Activated CD4-positive, alpha-beta T cell treated with anti-CD3 and anti-CD28 coated beads for 36 hours (primary cell): ENCODE results near the gene BRD7. TPM values are rescaled to one million over a fixed set of nuclear protein-coding genes. Genes with fewer than 3 reads are reported as not detected.

Experiments used
- ATAC-seq: fragments of 200-7000 bp; cut with Tn5 transposase; one replicate; pipeline ENCODE4 v1.10.0; 2021; ENCODE audit warnings: mild to moderate bottlenecking, moderate library complexity
- CTCF ChIA-PET: fragments of 350-600 bp; sonication (Branson Sonifier 250); formaldehyde crosslinking; loops from one replicate; lab custom pipeline; 2021; ENCODE audit warnings: antibody characterized with exemption; lab: Charles Lee
- POLR2A ChIA-PET: fragments of 350-600 bp; sonication (Branson Sonifier 250); formaldehyde crosslinking; loops from one replicate; lab custom pipeline; 2021; ENCODE audit warnings: antibody characterized with exemption, inconsistent platforms; lab: Charles Lee
- DNase-seq: peaks from one replicate; pipeline ENCODE4 v3.0.0-alpha.2; 2020
- H3K27ac Mint-ChIP-seq: one replicate; pipeline ENCODE4 v1.8.0; 2021; ENCODE audit warnings: mixed read lengths
- H3K27me3 Mint-ChIP-seq: one replicate; pipeline ENCODE4 v1.8.0; 2021; ENCODE audit warnings: mixed read lengths
- H3K36me3 Mint-ChIP-seq: one replicate; pipeline ENCODE4 v1.8.0; 2021; ENCODE audit warnings: low read depth, mixed read lengths
- H3K4me1 Mint-ChIP-seq: one replicate; pipeline ENCODE4 v1.8.0; 2021; ENCODE audit warnings: mixed read lengths
- H3K4me3 Mint-ChIP-seq: one replicate; pipeline ENCODE4 v1.8.0; 2021; ENCODE audit warnings: mild to moderate bottlenecking, moderate library complexity, mixed read lengths
- H3K9me3 Mint-ChIP-seq: one replicate; pipeline ENCODE4 v1.8.0; 2021; ENCODE audit warnings: low read depth, mixed read lengths
- intact Hi-C, 2 experiments: fragments of 100-400 bp; cut with DNase I in 1 of 2; cut with micrococcal nuclease in 1 of 2; formaldehyde crosslinking; loops; one replicate each; pipeline versions ENCODE4 v1.14.2 to v1.15.1; 2022 to 2024; cut with DNase I, micrococcal nuclease
- total RNA-seq, 2 experiments: library from RNA; stranded (reverse); gene quantifications; one replicate each; pipeline ENCODE4 v1.2.3, GENCODE V29; 2021

Gene BRD7
- total RNA-seq, 2 experiments from 2014 or later: 87.7 to 104 TPM

- CTCF ChIA-PET: interaction anchor here (0.6 to 1.3 kb wide), 3 partner anchors 13 to 60 kb away, joined by 3 to 8 read pairs (median 4); no protein-coding TSS in a partner anchor
- H3K4me3 Mint-ChIP-seq: no peak overlapping the region
Measured at GRCh38 chr16:50293994-50294855, 74.6 kb downstream of the BRD7 start.

GRCh38 chr16:50293041-50293783, 75.6 kb downstream of the BRD7 start:
- Mint-ChIP-seq H3K27ac (peak overlapping the region; percentile 37), H3K4me1 (peaks cover 3% of the 10 kb centered on the region), H3K4me3 (no peak overlapping the region), H3K36me3 (peaks cover 31% of the 10 kb centered on the region), H3K9me3 (no peaks in the 10 kb centered on the region), H3K27me3 (no peaks in the 10 kb centered on the region)
- CTCF ChIA-PET: interaction anchor here (1.3 kb wide), 1 partner anchor 12 kb away, joined by 3 read pairs; no protein-coding TSS in a partner anchor
- POLR2A ChIA-PET: no interaction called here
- intact Hi-C loops: no loop called here
- DNase-seq (no peak), ATAC-seq (no peak)

More at GRCh38 chr16:50293994-50294855, 74.6 kb downstream of the BRD7 start:
- no peak for ATAC-seq
- no peak for DNase-seq
- POLR2A ChIA-PET: interaction anchor here (0.5 kb wide), 1 partner anchor 118 kb away, joined by 3 read pairs; no protein-coding TSS in a partner anchor
- intact Hi-C loops: no loop called here
- H3K9me3 Mint-ChIP-seq: no peaks in the 10 kb centered on the region
- peaks cover 23% of the 10 kb centered on the region for H3K36me3 Mint-ChIP-seq
- H3K4me1 Mint-ChIP-seq: no peaks in the 10 kb centered on the region
- no peaks in the 10 kb centered on the region for H3K27me3 Mint-ChIP-seq
- no peak overlapping the region for H3K27ac Mint-ChIP-seq

GRCh38 chr16:50292566-50292948, 76.2 kb downstream of the BRD7 start:
- ChIA-PET CTCF (no interaction called here), POLR2A (no interaction called here)
- intact Hi-C loops: no loop called here
- Mint-ChIP-seq H3K4me1 (peaks cover 3% of the 10 kb centered on the region), H3K27ac (peak overlapping the region; percentile 37), H3K36me3 (peaks cover 34% of the 10 kb centered on the region), H3K27me3 (no peaks in the 10 kb centered on the region), H3K9me3 (no peaks in the 10 kb centered on the region), H3K4me3 (no peak overlapping the region)
- ATAC-seq: no peak
- no peak for DNase-seq

- CTCF ChIA-PET: no interaction called here
- peaks cover 36% of the 10 kb centered on the region for H3K36me3 Mint-ChIP-seq
- no peak for ATAC-seq
- no peak overlapping the region for H3K4me3 Mint-ChIP-seq
- intact Hi-C loops: no loop called here
- H3K27me3 Mint-ChIP-seq: no peaks in the 10 kb centered on the region
- H3K9me3 Mint-ChIP-seq: no peaks in the 10 kb centered on the region
- H3K27ac Mint-ChIP-seq: no peak overlapping the region
- POLR2A ChIA-PET: no interaction called here
- DNase-seq: no peak
- H3K4me1 Mint-ChIP-seq: peaks cover 3% of the 10 kb centered on the region
Measured at GRCh38 chr16:50291719-50292565, 76.8 kb downstream of the BRD7 start.

GRCh38 chr16:50290856-50291255, 77.9 kb downstream of the BRD7 start:
- no peak for DNase-seq
- ChIA-PET POLR2A (interaction anchor here (1.0 kb wide), 1 partner anchor 13 kb away, joined by 3 read pairs; no protein-coding TSS in a partner anchor), CTCF (interaction anchor here (0.8 kb wide), 1 partner anchor 67 kb away, joined by 3 read pairs; no protein-coding TSS in a partner anchor)
- no peaks in the 10 kb centered on the region for H3K9me3 Mint-ChIP-seq
- peaks cover 41% of the 10 kb centered on the region for H3K36me3 Mint-ChIP-seq
- peaks cover 7% of the 10 kb centered on the region for H3K4me1 Mint-ChIP-seq
- intact Hi-C loops: no loop called here
- no peak for ATAC-seq
- no peak overlapping the region for H3K4me3 Mint-ChIP-seq
- no peaks in the 10 kb centered on the region for H3K27me3 Mint-ChIP-seq
- no peak overlapping the region for H3K27ac Mint-ChIP-seq

- peak; percentile 19 for ATAC-seq
- ChIA-PET POLR2A (interaction anchor here (1.0 kb wide), 1 partner anchor 12 kb away, joined by 3 read pairs; no protein-coding TSS in a partner anchor), CTCF (interaction anchor here (0.8 kb wide), 1 partner anchor 66 kb away, joined by 3 read pairs; no protein-coding TSS in a partner anchor)
- Mint-ChIP-seq H3K4me3 (no peak overlapping the region), H3K4me1 (peaks cover 14% of the 10 kb centered on the region), H3K9me3 (no peaks in the 10 kb centered on the region), H3K27ac (no peak overlapping the region), H3K36me3 (peaks cover 41% of the 10 kb centered on the region), H3K27me3 (no peaks in the 10 kb centered on the region)
- no peak for DNase-seq
- intact Hi-C loops: no loop called here
Measured at GRCh38 chr16:50289950-50290764, 78.6 kb downstream of the BRD7 start.

GRCh38 chr16:50288920-50289319, 79.9 kb downstream of the BRD7 start:
- ChIA-PET CTCF (interaction anchor here (0.7 to 1.1 kb wide), 4 partner anchors 8 to 285 kb away, joined by 3 read pairs; no protein-coding TSS in a partner anchor), POLR2A (no interaction called here)
- DNase-seq (no peak), ATAC-seq (no peak)
- Mint-ChIP-seq H3K27ac (peak overlapping the region; percentile 26), H3K4me1 (peaks cover 26% of the 10 kb centered on the region), H3K27me3 (no peaks in the 10 kb centered on the region), H3K9me3 (no peaks in the 10 kb centered on the region), H3K36me3 (peaks cover 36% of the 10 kb centered on the region), H3K4me3 (no peak overlapping the region)
- intact Hi-C loops: no loop called here

GRCh38 chr16:50288026-50288425, 80.8 kb downstream of the BRD7 start:
- H3K9me3 Mint-ChIP-seq: no peaks in the 10 kb centered on the region
- H3K4me1 Mint-ChIP-seq: peaks cover 35% of the 10 kb centered on the region
- H3K27me3 Mint-ChIP-seq: no peaks in the 10 kb centered on the region
- ChIA-PET POLR2A (no interaction called here), CTCF (interaction anchor here (0.8 to 1.1 kb wide), 4 partner anchors 9 to 461 kb away, joined by 3 to 4 read pairs (median 3); no protein-coding TSS in a partner anchor)
- H3K4me3 Mint-ChIP-seq: no peak overlapping the region
- ATAC-seq (no peak), DNase-seq (no peak)
- intact Hi-C loops: no loop called here
- H3K36me3 Mint-ChIP-seq: peaks cover 33% of the 10 kb centered on the region
- no peak overlapping the region for H3K27ac Mint-ChIP-seq

GRCh38 chr16:50286681-50287080, 82.1 kb downstream of the BRD7 start:
- ATAC-seq: no peak
- intact Hi-C loops: no loop called here
- peaks cover 31% of the 10 kb centered on the region for H3K36me3 Mint-ChIP-seq
- peak overlapping the region; percentile 26 for H3K27ac Mint-ChIP-seq
- no peaks in the 10 kb centered on the region for H3K27me3 Mint-ChIP-seq
- DNase-seq: no peak
- POLR2A ChIA-PET: no interaction called here
- CTCF ChIA-PET: interaction anchor here (0.6 to 2.0 kb wide), 6 partner anchors 9 to 379 kb away, joined by 3 to 7 read pairs (median 3); no protein-coding TSS in a partner anchor
- no peak overlapping the region for H3K4me3 Mint-ChIP-seq
- H3K4me1 Mint-ChIP-seq: peaks cover 49% of the 10 kb centered on the region
- H3K9me3 Mint-ChIP-seq: no peaks in the 10 kb centered on the region

- no peaks in the 10 kb centered on the region for H3K9me3 Mint-ChIP-seq
- ChIA-PET CTCF (interaction anchor here (0.6 to 2.5 kb wide), 4 partner anchors 8 to 1215 kb away, joined by 3 to 10 read pairs (median 5); no protein-coding TSS in a partner anchor), POLR2A (no interaction called here)
- H3K4me1 Mint-ChIP-seq: peaks cover 60% of the 10 kb centered on the region
- ATAC-seq (no peak), DNase-seq (no peak)
- H3K27me3 Mint-ChIP-seq: no peaks in the 10 kb centered on the region
- H3K36me3 Mint-ChIP-seq: peaks cover 31% of the 10 kb centered on the region
- intact Hi-C loops: no loop called here
- peak overlapping the region; percentile 10 for H3K27ac Mint-ChIP-seq
- no peak overlapping the region for H3K4me3 Mint-ChIP-seq
Measured at GRCh38 chr16:50285406-50286003, 83.3 kb downstream of the BRD7 start.
